Smooth muscle cell (in vitro differentiated cells): Measurements from ENCODE around the gene PDE4D. TPM values are rescaled to one million over a fixed set of nuclear protein-coding genes. Genes with fewer than 3 reads are reported as not detected.

Experiments
- DNase-seq: peaks from one replicate; lab custom pipeline; 2025; ENCODE audit not compliant: unreplicated experiment; lab: John Stamatoyannopoulos, UW
- H2AFZ ChIP-seq: fragments of 200-600 bp; sonication (generic); 2 replicates; pipeline ENCODE4 v1.6.0; 2016; ENCODE audit warnings: antibody characterized with exemption, low read depth, mild to moderate bottlenecking
- H3F3A ChIP-seq: fragments of 200-600 bp; sonication (generic); 2 replicates; pipeline ENCODE4 v1.6.0; 2017; ENCODE audit warnings: antibody characterized with exemption, low read depth
- H3K27ac ChIP-seq: fragments of 200-600 bp; sonication (generic); 2 replicates; pipeline ENCODE4 v1.5.1; 2016; ENCODE audit warnings: low read depth, mild to moderate bottlenecking
- H3K27me3 ChIP-seq: fragments of 200-600 bp; sonication (generic); 2 replicates; pipeline ENCODE4 v1.6.1; 2016; ENCODE audit warnings: low read depth, mild to moderate bottlenecking
- H3K36me3 ChIP-seq: fragments of 200-600 bp; sonication (generic); 2 replicates; pipeline ENCODE4 v1.5.1; 2016; ENCODE audit warnings: low read depth
- H3K4me1 ChIP-seq: fragments of 200-600 bp; sonication (generic); 2 replicates; pipeline ENCODE4 v1.5.1; 2016; ENCODE audit warnings: low read depth
- H3K4me2 ChIP-seq: fragments of 200-600 bp; sonication (generic); 2 replicates; pipeline ENCODE4 v1.6.0; 2016; ENCODE audit warnings: mild to moderate bottlenecking
- H3K4me3 ChIP-seq: fragments of 200-600 bp; sonication (generic); 2 replicates; pipeline ENCODE4 v1.5.1; 2016; ENCODE audit warnings: mild to moderate bottlenecking
- H3K79me2 ChIP-seq: fragments of 200-600 bp; sonication (generic); 2 replicates; pipeline ENCODE4 v1.6.0; 2016; ENCODE audit warnings: low read depth, mild to moderate bottlenecking
- H3K9ac ChIP-seq: fragments of 200-600 bp; sonication (generic); 2 replicates; pipeline ENCODE4 v1.6.0; 2016; ENCODE audit warnings: low read depth
- H3K9me3 ChIP-seq: fragments of 200-600 bp; sonication (generic); replicated peaks from 2 replicates; pipeline ENCODE4 v1.5.1; 2016; ENCODE audit warnings: low read depth
- H4K20me1 ChIP-seq: fragments of 200-600 bp; sonication (generic); 2 replicates; pipeline ENCODE4 v1.6.0; 2016; ENCODE audit warnings: low read depth
- CTCF ChIP-seq: fragments of 200-600 bp; sonication (generic); IDR thresholded peaks from 2 replicates; pipeline ENCODE4 v1.5.1; 2017; ENCODE audit warnings: borderline replicate concordance, mild to moderate bottlenecking, antibody characterized with exemption; ENCODE audit not compliant: insufficient read depth, poor library complexity, severe bottlenecking
- WGBS: methylation state at CpG from one replicate; pipeline ENCODE4 v1.1.7; 2016; ENCODE audit warnings: low lambda C conversion rate; 5-methylcytosine and 5-hydroxymethylcytosine counted together
- polyA plus RNA-seq: library from polyadenylated mRNA; unstranded; fragments of >200 nt; fragmentation: Nextera tagmentation; extraction: Ambion mirVana; gene quantifications from 2 replicates; pipeline ENCODE4 v1.2.1, GENCODE V29; 2016
- total RNA-seq: library from RNA; depleted of rRNA; stranded (reverse); fragments of >200 nt; gene quantifications from 2 replicates; pipeline ENCODE4 v1.2.3, GENCODE V29; 2014

PDE4D gene
- total and polyA plus RNA-seq, 2 experiments from 2014 or later = 16.4 to 61.0 TPM

GRCh38 chr5:59274106-59274636, 619.4 kb downstream of the PDE4D start:
- H3K4me1 ChIP-seq = peaks cover 27% of the 10 kb centered on the region
- peaks cover 7% of the 10 kb centered on the region for H4K20me1 ChIP-seq
- DNase-seq = no peak
- peak overlapping the region; percentile 71 for H3K9ac ChIP-seq
- no peaks in the 10 kb centered on the region for H3K27me3 ChIP-seq
- no peaks in the 10 kb centered on the region for H3K9me3 ChIP-seq
- TF ChIP-seq CTCF = no peak
- H3K79me2 ChIP-seq = peaks cover 13% of the 10 kb centered on the region
- WGBS = 92% methylated on average over 4 of the region's 4 CpGs
- no peak overlapping the region for H2AFZ ChIP-seq
- peak overlapping the region; percentile 58 for H3K4me3 ChIP-seq
- peak overlapping the region; percentile 86 for H3K4me2 ChIP-seq
- no peaks in the 10 kb centered on the region for H3F3A ChIP-seq
- H3K27ac ChIP-seq = no peak overlapping the region
- H3K36me3 ChIP-seq = no peaks in the 10 kb centered on the region

GRCh38 chr5:59272809-59273427, 620.6 kb downstream of the PDE4D start:
- Histone ChIP-seq H3K27ac (no peak overlapping the region), H3K27me3 (no peaks in the 10 kb centered on the region), H2AFZ (no peak overlapping the region), H3F3A (no peaks in the 10 kb centered on the region), H3K4me3 (peak overlapping the region; percentile 58), H3K36me3 (no peaks in the 10 kb centered on the region), H3K9ac (no peak overlapping the region), H3K4me2 (no peak overlapping the region), H3K79me2 (peaks cover 17% of the 10 kb centered on the region), H3K9me3 (no peaks in the 10 kb centered on the region), H3K4me1 (peaks cover 27% of the 10 kb centered on the region), H4K20me1 (peaks cover 12% of the 10 kb centered on the region)
- DNase-seq = no peak
- WGBS = 86% methylated on average over 3 of the region's 3 CpGs
- no peak for TF ChIP-seq CTCF

DNA sequence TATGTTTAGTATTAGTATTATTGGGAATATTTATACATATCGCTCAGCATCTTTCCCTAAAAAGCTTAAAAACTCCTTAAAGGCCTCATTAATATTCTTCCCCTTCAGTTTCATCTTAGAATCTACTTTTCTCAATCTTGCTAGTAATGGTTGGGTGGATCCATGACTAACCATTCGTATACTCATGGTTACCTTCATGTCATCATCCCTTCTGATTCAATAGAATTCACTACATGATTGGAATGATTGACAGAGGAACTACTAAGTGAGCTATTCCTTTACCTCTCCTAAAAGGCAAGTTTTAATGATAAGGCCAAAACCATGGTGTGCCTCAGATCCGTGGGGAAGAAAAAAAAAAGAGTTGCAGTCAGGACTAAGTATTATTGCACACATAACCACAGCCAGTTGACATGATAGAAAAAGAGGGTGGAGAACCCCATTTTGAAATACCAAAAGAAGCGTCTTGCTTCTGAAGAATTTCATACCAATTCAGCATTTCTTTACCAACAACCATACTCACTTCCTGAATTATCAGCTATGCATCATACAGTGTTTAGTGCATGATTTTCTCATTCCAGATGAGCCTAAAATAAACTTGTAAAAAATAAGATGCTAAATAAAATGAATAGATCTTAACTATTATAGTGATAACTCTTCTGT, 624.6 kb downstream of the PDE4D start:
- Histone ChIP-seq H3K4me1 (peaks cover 9% of the 10 kb centered on the region), H3K79me2 (peaks cover 6% of the 10 kb centered on the region), H3F3A (no peaks in the 10 kb centered on the region), H3K4me2 (no peak overlapping the region), H3K9ac (no peak overlapping the region), H3K27ac (no peak overlapping the region), H3K9me3 (no peaks in the 10 kb centered on the region), H3K4me3 (no peak overlapping the region), H3K36me3 (no peaks in the 10 kb centered on the region), H4K20me1 (peaks cover 12% of the 10 kb centered on the region), H3K27me3 (no peaks in the 10 kb centered on the region), H2AFZ (no peak overlapping the region)
- TF ChIP-seq CTCF = no peak
- 83% methylated on average over 4 of the region's 4 CpGs for WGBS
- no peak for DNase-seq
